PFSK-1 (cell line): ENCODE measurements around the gene CYP4X1.

Experiments
- FOXP2 ChIP-seq: optimal IDR thresholded peaks from 2 replicates; pipeline ENCODE3; 2011; ENCODE audit warnings: borderline replicate concordance, control low read depth, inconsistent platforms; ENCODE audit not compliant: insufficient read depth; ENCODE audit errors: extremely low read length, extremely low read depth
- POLR2AphosphoS5 ChIP-seq: IDR thresholded peaks from 2 replicates; pipeline ENCODE4 v1.6.1; 2012; ENCODE audit warnings: low read depth, mild to moderate bottlenecking, control low read depth, low read length, moderate library complexity
- SIN3A ChIP-seq: IDR thresholded peaks from 2 replicates; pipeline ENCODE4 v1.6.1; 2012; ENCODE audit warnings: mild to moderate bottlenecking, low read length, moderate library complexity, borderline replicate concordance; ENCODE audit not compliant: insufficient read depth
- TAF1 ChIP-seq: IDR thresholded peaks from 2 replicates; pipeline ENCODE4 v1.6.1; 2012; ENCODE audit warnings: low read length, control low read depth, borderline replicate concordance; ENCODE audit not compliant: insufficient read depth
- TF ChIP-seq, protein P1 (sequence below), 2 experiments: IDR thresholded peaks; 2 replicates each; pipeline versions ENCODE4 v1.6.1 to v1.8.0; 2011 to 2012; ENCODE audit warnings: low read depth in 2 of 2, low read length in 2 of 2, control low read depth in 1 of 2, inconsistent platforms in 1 of 2, mild to moderate bottlenecking in 1 of 2, moderate library complexity in 1 of 2; ENCODE audit not compliant: insufficient read depth in 1 of 2

The CYP4X1 gene

DNA sequence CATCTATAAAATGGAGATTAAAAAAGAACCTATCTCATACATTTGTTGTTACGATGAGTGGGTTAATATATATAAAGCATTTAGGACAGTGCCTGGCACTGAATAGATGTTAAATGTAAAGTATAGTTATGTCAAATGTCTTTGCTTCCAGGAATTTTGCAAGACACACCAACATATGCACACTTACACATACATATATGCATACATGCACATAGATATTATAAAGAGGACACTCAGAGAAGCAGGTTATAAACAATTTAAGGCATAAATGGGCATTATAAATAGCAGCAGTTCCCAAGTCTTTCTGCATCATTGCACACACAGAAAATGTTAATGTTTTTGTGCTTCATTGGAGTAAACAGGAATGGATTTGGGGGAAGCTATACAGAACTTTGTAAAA is 13.3 kb downstream of the CYP4X1 start:
- no peak for TF ChIP-seq SIN3A
- TF ChIP-seq, protein P1, sequence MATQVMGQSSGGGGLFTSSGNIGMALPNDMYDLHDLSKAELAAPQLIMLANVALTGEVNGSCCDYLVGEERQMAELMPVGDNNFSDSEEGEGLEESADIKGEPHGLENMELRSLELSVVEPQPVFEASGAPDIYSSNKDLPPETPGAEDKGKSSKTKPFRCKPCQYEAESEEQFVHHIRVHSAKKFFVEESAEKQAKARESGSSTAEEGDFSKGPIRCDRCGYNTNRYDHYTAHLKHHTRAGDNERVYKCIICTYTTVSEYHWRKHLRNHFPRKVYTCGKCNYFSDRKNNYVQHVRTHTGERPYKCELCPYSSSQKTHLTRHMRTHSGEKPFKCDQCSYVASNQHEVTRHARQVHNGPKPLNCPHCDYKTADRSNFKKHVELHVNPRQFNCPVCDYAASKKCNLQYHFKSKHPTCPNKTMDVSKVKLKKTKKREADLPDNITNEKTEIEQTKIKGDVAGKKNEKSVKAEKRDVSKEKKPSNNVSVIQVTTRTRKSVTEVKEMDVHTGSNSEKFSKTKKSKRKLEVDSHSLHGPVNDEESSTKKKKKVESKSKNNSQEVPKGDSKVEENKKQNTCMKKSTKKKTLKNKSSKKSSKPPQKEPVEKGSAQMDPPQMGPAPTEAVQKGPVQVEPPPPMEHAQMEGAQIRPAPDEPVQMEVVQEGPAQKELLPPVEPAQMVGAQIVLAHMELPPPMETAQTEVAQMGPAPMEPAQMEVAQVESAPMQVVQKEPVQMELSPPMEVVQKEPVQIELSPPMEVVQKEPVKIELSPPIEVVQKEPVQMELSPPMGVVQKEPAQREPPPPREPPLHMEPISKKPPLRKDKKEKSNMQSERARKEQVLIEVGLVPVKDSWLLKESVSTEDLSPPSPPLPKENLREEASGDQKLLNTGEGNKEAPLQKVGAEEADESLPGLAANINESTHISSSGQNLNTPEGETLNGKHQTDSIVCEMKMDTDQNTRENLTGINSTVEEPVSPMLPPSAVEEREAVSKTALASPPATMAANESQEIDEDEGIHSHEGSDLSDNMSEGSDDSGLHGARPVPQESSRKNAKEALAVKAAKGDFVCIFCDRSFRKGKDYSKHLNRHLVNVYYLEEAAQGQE (IDR thresholded peaks at IDR 0.05; ENCODE audit: insufficient read depth in 1 of 2, low read depth in 2 of 2, low read length in 2 of 2) = no peak
- no peak for TF ChIP-seq FOXP2
- TF ChIP-seq TAF1 = no peak
- no peak for TF ChIP-seq POLR2AphosphoS5

DNA sequence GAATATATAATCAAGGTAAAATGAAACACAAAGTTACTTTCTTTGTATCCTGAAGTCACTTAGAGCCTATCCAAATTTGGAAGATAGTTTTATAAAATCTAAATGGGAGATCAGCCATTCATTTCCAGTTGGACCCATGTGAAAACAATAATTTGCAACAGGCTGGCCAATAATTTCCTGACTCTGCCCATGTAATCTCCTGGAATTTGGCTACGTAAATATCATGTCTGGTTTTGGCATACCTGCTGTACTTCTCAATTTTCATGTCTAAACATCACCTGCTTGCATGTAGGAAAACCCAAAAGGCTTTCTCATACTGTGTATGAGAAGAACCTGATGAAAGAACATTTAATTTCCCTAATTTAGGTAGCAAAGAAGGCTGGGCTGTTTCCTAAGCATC is 35.9 kb downstream of the CYP4X1 start:
- TF ChIP-seq POLR2AphosphoS5 = no peak
- TF ChIP-seq SIN3A = no peak
- no peak for TF ChIP-seq TAF1
- TF ChIP-seq FOXP2 = no peak
- TF ChIP-seq, protein P1 (IDR thresholded peaks at IDR 0.05; ENCODE audit: insufficient read depth in 1 of 2, low read depth in 2 of 2, low read length in 2 of 2) = no peak

DNA sequence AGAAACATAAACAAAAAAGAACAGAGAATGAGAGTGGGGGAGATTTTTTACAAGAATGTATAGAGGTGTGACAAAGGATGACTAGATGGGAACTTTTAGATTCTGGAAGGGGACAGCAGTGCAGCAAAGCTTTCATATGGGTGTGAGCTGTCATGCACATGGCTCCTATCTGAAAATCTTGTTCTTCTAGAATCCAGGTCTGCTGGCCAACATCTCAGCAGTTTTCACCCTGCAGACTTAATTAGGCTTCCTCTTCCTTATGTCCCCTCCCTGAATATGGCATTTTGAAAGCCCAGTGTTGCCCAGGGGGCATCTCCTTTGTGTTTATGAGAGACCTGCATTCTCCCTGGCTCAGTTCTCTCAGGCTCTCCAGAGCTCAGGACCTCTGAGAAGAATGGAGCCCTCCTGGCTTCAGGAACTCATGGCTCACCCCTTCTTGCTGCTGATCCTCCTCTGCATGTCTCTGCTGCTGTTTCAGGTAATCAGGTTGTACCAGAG is 43.7 kb downstream of the CYP4X1 start, which contains the start of gene CYP4Z1:
TSS of gene CYP4Z1 (plus strand) at position 135 of the 498 bp plus-strand sequence. CDS start at position 395, 260 bp downstream.
- no peak for TF ChIP-seq SIN3A
- no peak for TF ChIP-seq POLR2AphosphoS5
- no peak for TF ChIP-seq FOXP2
- TF ChIP-seq, protein P1 (IDR thresholded peaks at IDR 0.05; ENCODE audit: insufficient read depth in 1 of 2, low read depth in 2 of 2, low read length in 2 of 2) = no peak
- no peak for TF ChIP-seq TAF1
